CD4-positive, alpha-beta T cell treated with Interleukin-6 at 100 ng/mL for 8 hours (primary cell): Measurements from ENCODE around the gene URM1.

Experiments
- DNase-seq: peaks from one replicate; pipeline ENCODE4 v3.0.0-alpha.2; 2020; ENCODE audit warnings: mixed read lengths, low spot score

Gene URM1

GRCh38 chr9:128385496-128386460, 14.6 kb downstream of the URM1 start:
- DNase-seq: no peak

GRCh38 chr9:128388150-128388549, 17.0 kb downstream of the URM1 start:
- DNase-seq: no peak

- no peak for DNase-seq
Observed at GRCh38 chr9:128389395-128390149, 18.4 kb downstream of the URM1 start.

GRCh38 chr9:128390150-128390812, 19.1 kb downstream of the URM1 start:
- no peak for DNase-seq

- no peak for DNase-seq
Observed at GRCh38 chr9:128390813-128391711, 19.9 kb downstream of the URM1 start.

- no peak for DNase-seq
Observed at GRCh38 chr9:128391956-128392301, 20.8 kb downstream of the URM1 start.

GRCh38 chr9:128392302-128393144, 21.3 kb downstream of the URM1 start:
- no peak for DNase-seq

- DNase-seq: no peak
Observed at GRCh38 chr9:128393145-128393775, 22.1 kb downstream of the URM1 start.

- DNase-seq: no peak
Observed at GRCh38 chr9:128393970-128394369, 22.8 kb downstream of the URM1 start.

- no peak for DNase-seq
Observed at GRCh38 chr9:128394379-128395168, 23.4 kb downstream of the URM1 start.

- no peak for DNase-seq
Observed at GRCh38 chr9:128396970-128397613, 25.9 kb downstream of the URM1 start.

- no peak for DNase-seq
Observed at GRCh38 chr9:128397831-128398230, 26.7 kb downstream of the URM1 start.

- DNase-seq: no peak
Observed at GRCh38 chr9:128399861-128400260, 28.7 kb downstream of the URM1 start.

GRCh38 chr9:128404560-128404959, 33.4 kb downstream of the URM1 start:
- DNase-seq: no peak

- DNase-seq: no peak
Observed at GRCh38 chr9:128405077-128405779, 34.1 kb downstream of the URM1 start.

- no peak for DNase-seq
Observed at GRCh38 chr9:128405780-128406171, 34.6 kb downstream of the URM1 start.

- DNase-seq: no peak
Observed at GRCh38 chr9:128406848-128407391, 35.7 kb downstream of the URM1 start.

GRCh38 chr9:128408963-128409431, 37.8 kb downstream of the URM1 start:
- no peak for DNase-seq
